GM12891 (cell line): ENCODE measurements around the gene LIPC.

Experiments used
- POLR2A ChIP-seq: IDR thresholded peaks from 2 replicates; pipeline ENCODE4 v1.6.1; 2011; ENCODE audit warnings: low read depth, low read length, control low read depth
- POLR2AphosphoS5 ChIP-seq: IDR thresholded peaks from 2 replicates; pipeline ENCODE4 v1.6.1; 2011; ENCODE audit warnings: low read depth, low read length, control low read depth
- POU2F2 ChIP-seq: IDR thresholded peaks from 2 replicates; pipeline ENCODE4 v1.6.1; 2011; ENCODE audit warnings: low read depth, mild to moderate bottlenecking, control low read depth, low read length, moderate library complexity
- SPI1 ChIP-seq: IDR thresholded peaks from 2 replicates; pipeline ENCODE4 v1.6.1; 2011; ENCODE audit warnings: low read depth, low read length, control low read depth
- TAF1 ChIP-seq: IDR thresholded peaks from 2 replicates; pipeline ENCODE4 v1.6.1; 2011; ENCODE audit warnings: low read depth, low read length, control low read depth

- TF ChIP-seq TAF1 (no peak), POLR2A (no peak), POLR2AphosphoS5 (no peak), SPI1 (no peak), POU2F2 (no peak)
Observed at GRCh38 chr15:58472221-58472620, 40.4 kb downstream of the LIPC start.
